GM12801 (cell line): ENCODE measurements around the gene CAMSAP3.

Experiments used
- TF ChIP-seq, protein P1 (sequence below): IDR thresholded peaks from one replicate; pipeline ENCODE4 v1.5.1; 2011; ENCODE audit warnings: control low read depth; ENCODE audit not compliant: insufficient read length; ENCODE audit errors: extremely low read depth

Gene CAMSAP3

DNA sequence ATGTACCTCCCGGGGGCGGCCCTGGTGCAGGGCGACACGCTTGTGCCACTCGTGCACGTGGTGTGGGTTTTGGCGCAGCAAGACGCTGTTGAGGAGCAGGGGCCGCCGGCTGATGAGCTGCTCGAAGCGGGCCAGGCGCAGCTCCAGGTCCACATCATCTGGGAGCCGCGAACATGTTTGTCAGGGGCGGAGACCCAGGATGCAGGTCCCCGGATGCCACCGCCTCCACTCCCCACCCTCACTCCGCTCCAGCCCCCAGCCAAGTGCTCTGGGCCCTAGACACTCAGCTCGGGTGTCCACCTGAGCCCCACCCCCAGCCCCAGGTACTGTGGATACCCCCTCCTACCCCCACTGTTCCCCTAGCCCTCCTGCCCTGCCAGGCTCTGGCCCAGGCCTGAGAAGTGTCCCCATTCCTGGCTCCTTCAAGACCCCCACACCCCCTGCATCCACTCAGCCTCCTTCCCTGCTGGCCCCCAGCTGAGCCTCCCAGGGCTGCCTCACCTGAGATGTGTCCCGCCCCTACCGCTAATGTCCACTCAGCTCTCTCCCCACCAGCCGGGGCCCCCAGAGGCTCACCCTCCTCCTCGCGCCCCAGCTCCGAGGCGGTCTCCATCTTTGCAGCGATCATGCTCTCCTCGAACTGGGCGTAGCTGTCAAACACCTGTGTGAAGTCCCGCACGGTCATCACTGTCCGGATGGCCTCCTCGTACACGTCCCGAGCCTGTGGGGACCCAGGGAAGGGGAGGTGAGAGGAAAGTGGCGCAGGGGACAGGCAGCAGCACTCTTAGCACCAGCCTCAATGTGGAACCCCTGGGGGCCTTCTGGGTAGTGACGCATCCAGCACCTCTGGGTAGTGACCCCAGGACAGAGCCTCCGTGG lies 28.3 kb downstream of the CAMSAP3 start:
- TF ChIP-seq, protein P1, sequence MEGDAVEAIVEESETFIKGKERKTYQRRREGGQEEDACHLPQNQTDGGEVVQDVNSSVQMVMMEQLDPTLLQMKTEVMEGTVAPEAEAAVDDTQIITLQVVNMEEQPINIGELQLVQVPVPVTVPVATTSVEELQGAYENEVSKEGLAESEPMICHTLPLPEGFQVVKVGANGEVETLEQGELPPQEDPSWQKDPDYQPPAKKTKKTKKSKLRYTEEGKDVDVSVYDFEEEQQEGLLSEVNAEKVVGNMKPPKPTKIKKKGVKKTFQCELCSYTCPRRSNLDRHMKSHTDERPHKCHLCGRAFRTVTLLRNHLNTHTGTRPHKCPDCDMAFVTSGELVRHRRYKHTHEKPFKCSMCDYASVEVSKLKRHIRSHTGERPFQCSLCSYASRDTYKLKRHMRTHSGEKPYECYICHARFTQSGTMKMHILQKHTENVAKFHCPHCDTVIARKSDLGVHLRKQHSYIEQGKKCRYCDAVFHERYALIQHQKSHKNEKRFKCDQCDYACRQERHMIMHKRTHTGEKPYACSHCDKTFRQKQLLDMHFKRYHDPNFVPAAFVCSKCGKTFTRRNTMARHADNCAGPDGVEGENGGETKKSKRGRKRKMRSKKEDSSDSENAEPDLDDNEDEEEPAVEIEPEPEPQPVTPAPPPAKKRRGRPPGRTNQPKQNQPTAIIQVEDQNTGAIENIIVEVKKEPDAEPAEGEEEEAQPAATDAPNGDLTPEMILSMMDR, result no peak

DNA sequence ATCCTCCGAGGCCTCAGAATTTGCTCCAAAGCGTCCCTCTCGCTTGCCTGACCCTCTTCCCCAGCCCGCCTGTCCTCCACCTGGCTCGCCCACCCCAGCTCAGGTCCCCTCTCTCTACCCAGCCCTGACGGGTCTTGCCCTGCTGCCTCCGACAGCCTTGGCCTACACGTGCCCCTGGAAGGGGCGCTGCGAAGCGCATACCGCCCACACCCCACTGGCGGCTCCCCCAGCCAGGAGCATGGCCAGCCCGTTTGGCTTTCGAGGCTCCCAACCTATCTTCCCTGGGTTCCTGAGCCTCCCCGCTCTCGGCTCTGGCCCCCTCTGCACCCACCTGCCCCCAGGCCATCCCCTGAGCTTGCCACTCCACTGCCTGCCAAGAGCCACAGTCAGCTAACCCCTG lies 29.1 kb downstream of the CAMSAP3 start:
- TF ChIP-seq, protein P1, result no peak

DNA sequence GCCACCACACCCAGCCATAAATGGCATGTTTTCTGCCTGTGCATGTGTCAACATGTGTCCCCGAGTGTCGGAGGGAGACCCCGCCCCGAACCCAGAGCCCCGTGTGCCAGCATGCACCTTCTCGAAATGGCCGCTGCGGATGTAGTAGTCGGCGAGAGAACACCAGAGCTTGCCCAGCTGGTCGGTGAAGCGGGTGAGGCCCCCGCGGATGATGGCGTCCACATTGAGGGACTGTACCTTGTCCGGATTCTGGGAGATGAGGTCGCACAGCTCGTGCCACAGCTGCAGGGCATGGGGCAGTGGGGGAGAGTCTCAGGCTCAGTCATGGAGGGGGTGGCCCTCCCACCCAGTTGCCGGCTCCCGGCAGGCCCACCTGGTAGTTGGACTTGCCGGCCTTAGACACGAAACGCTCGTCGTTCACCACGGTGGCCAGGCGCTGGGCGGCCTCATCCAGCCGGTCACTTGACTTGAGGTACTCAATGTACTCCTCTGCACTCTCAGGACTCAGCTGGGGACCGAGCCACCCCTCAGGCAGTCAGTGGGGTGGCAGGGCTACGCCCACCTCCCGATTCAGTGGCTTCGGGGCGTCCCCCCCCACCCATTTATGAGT lies 30.2 kb downstream of the CAMSAP3 start:
- TF ChIP-seq, protein P1, result no peak

DNA sequence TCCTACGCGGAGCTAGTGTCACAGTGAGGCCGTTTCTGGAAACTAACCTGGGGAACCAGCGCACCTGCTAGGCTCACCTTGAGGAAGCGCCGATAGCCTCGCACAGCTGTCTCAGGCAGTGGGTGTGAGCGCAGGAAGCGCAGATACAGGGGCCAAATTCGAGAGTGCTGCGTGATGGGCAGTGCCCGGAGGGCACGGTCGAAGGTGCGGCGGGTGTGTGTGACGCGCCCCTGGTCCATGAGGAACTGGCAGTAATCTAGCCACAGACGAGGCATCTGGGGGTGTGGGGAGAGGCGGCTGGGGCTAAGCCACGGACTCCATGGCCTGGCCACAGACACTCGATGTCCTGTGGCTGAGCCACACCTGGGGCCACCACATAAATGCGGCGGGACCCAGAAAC lies 31.5 kb downstream of the CAMSAP3 start:
- TF ChIP-seq, protein P1, result no peak

DNA sequence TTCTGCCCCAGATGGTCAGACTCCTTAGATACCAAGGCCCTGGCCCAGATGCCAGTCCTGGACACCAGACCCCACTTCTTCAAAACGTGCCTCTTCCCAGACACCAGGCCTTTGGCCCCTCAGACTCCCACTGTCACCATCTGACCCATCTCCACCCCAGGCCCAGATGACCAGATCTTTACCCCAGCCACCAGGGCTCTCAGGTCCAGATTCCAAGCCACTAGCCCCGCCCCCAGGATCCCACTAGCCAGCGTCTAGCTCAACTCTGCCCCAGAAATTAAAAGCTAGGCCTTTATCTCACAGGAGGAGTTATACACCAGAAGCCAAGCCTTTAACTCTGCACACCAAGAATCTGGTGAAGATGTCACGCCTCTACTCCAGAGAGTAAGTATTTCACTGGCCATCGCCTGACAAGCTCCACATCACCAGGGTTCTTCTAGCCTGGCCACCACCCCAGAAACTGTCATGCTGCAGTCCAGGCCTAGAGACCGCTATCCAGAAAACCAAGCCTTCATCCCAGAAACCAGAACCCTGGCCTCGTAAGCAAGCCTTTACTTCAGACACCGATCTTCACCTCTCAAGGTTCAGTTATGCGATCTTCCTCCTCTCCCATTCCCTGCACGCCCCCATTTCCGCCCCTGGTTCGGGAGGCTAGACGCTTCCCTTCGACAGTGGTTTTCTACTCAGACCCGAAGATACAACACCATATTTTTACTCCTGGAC lies 33.1 kb downstream of the CAMSAP3 start:
- TF ChIP-seq, protein P1, result no peak

DNA sequence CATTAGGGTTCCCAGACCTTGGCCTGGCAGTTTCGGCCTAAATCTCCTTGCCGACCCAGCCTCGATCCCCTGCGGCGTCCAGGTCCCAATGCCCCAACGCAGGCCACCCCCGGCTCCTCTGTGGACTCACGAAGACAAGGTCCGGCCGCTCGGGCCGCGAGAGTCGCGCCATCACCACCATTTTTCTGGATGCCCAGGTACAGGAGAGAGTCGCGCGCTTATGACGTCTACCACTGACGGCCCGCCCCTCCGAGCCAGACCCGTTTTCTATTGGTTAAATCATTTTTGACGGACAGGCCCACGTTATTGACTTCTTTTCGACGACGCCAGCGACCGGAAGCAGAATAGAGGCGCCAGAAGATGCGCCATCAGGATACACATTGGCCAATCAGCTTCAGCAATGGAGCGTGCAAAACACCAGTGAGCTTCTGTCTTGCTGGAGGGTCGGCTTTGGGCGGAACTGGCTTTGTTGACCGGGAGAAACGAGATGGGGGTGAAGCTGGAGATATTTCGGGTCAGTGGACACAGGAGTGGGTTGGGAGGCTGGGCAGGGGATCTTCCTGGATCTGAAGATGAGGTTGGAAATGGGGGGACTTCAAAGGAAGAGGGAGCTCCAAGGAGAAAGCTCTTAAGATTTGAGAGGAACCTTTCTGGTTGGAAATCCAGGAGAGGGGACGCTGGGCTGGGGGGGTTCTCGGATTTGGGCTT lies 33.8 kb downstream of the CAMSAP3 start, which contains the start of the genes PET100 and XAB2:
TSS of gene PET100 (plus strand) at position 447 of the 708 bp plus-strand sequence. CDS start at position 488, 41 bp downstream.
TSS of gene XAB2 (minus strand) at position 199 of the 708 bp plus-strand sequence. CDS start at position 181, 18 bp downstream.
- TF ChIP-seq, protein P1, result no peak
